Memory B cell (primary cell): ENCODE results near the gene SCMH1.
A peak's percentile ranks its signal among the peaks of the same experiment; 100 is the strongest.
"Not testable (repeated sequence)": the region's sequence is repeated elsewhere in the genome, so short reads cannot be mapped to it uniquely, and the experiment has no call there.

Experiments used
- ATAC-seq: fragments of 150-1000 bp; cut with Tn5 transposase; 2 replicates; pipeline ENCODE4 v1.10.0; 2021; ENCODE audit warnings: low read depth, mild to moderate bottlenecking, moderate library complexity
- DNase-seq, 2 donors: peaks; one replicate each; pipeline ENCODE4 v3.0.0; 2022; ENCODE audit warnings: low spot score in 2 of 2
- H3K27ac Mint-ChIP-seq: one replicate; pipeline ENCODE4 v1.8.0; 2022; ENCODE audit warnings: mild to moderate bottlenecking, moderate library complexity, mixed read lengths
- H3K27me3 Mint-ChIP-seq: one replicate; pipeline ENCODE4 v1.8.0; 2022; ENCODE audit warnings: mixed read lengths
- H3K36me3 Mint-ChIP-seq: one replicate; pipeline ENCODE4 v1.8.0; 2022; ENCODE audit warnings: mild to moderate bottlenecking, mixed read lengths
- H3K4me1 Mint-ChIP-seq: one replicate; pipeline ENCODE4 v1.8.0; 2022; ENCODE audit warnings: mixed read lengths
- H3K4me3 Mint-ChIP-seq: one replicate; pipeline ENCODE4 v1.8.0; 2022; ENCODE audit warnings: mild to moderate bottlenecking, moderate library complexity, mixed read lengths
- H3K9me3 Mint-ChIP-seq: one replicate; pipeline ENCODE4 v1.8.0; 2022; ENCODE audit warnings: mixed read lengths

Gene SCMH1

GRCh38 chr1:41240781-41241353, 1.2 kb downstream of the SCMH1 start:
- no peaks in the 10 kb centered on the region for H3K36me3 Mint-ChIP-seq
- H3K4me3 Mint-ChIP-seq = peak overlapping the region; percentile 88
- ATAC-seq (peak; percentile 32), DNase-seq (no peak)
- no peaks in the 10 kb centered on the region for H3K9me3 Mint-ChIP-seq
- H3K4me1 Mint-ChIP-seq = peaks cover 4% of the 10 kb centered on the region
- no peaks in the 10 kb centered on the region for H3K27me3 Mint-ChIP-seq
- H3K27ac Mint-ChIP-seq = peak overlapping the region; percentile 94

DNA sequence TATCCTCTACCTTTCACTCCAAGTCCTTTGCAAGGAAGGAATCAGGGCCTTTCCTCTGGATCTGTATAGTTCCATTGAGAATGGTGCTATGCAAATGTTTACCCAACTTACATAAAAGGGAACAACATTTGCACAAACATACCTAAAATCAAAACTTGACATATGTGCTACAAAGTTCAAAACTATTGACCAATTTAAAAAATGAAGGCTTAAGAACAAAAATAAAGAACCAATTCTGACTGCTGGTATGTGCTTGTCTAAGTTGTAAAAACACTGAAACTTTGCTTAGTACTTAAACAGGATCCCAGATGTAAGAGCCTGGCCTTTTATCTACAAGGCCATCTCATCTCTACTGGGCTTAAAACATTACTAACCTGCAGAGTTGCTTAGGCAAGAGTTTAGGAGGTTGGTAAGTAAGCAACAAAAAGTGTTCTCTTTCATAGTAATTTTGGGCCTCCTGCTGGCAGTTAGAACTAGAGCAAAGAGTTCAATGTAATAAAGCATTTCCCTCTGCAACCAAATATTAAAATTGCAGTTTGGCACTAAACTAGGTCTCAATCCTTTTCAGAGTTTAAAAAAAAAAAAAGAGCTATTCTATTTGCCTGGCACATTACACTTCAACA, 2.0 kb downstream of the SCMH1 start:
- DNase-seq (no peak), ATAC-seq (peak; percentile 16)
- Mint-ChIP-seq H3K4me1 (peaks cover 4% of the 10 kb centered on the region), H3K9me3 (no peaks in the 10 kb centered on the region), H3K27ac (no peak overlapping the region), H3K4me3 (no peak overlapping the region), H3K27me3 (no peaks in the 10 kb centered on the region), H3K36me3 (no peaks in the 10 kb centered on the region)

DNA sequence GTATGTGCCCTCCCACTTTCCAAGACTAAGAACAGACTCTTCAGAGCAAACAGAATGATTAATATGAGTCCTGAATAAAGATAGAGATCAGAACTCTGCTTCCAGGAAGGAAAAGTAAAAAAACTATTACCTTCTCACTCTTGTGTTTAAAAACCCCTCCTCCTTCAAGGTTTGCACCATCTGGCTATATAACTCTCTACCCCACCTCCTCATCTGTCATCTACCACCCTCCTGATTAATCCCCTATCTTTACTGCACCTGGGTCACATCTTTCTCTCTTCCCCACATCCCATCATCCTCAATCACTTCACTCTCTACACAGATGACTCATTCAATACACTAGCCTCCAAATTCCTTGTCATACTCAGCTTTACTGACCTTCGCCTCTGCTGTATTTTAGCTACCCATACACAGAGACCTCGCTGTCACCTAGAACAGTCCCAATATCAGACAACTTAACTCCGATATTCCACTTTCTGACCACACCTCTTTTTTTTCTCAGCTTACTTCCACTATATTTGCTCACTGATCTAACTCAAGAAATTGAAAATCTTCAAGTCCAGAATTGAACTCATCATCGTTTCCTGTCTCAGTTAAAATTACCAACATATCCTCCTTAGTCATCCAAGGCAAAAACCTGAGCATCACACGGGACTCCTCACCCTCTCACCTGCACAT, 3.7 kb downstream of the SCMH1 start:
- no peak for DNase-seq
- H3K9me3 Mint-ChIP-seq = no peaks in the 10 kb centered on the region
- no peak for ATAC-seq
- no peak overlapping the region for H3K4me3 Mint-ChIP-seq
- peaks cover 4% of the 10 kb centered on the region for H3K4me1 Mint-ChIP-seq
- H3K27ac Mint-ChIP-seq = no peak overlapping the region
- no peaks in the 10 kb centered on the region for H3K36me3 Mint-ChIP-seq
- no peaks in the 10 kb centered on the region for H3K27me3 Mint-ChIP-seq

GRCh38 chr1:41236781-41237180, 5.3 kb downstream of the SCMH1 start:
- ATAC-seq = no peak
- no peak for DNase-seq
- H3K9me3 Mint-ChIP-seq = no peaks in the 10 kb centered on the region
- H3K4me3 Mint-ChIP-seq = no peak overlapping the region
- H3K4me1 Mint-ChIP-seq = peaks cover 4% of the 10 kb centered on the region
- H3K27ac Mint-ChIP-seq = no peak overlapping the region
- H3K36me3 Mint-ChIP-seq = no peaks in the 10 kb centered on the region
- no peaks in the 10 kb centered on the region for H3K27me3 Mint-ChIP-seq

DNA sequence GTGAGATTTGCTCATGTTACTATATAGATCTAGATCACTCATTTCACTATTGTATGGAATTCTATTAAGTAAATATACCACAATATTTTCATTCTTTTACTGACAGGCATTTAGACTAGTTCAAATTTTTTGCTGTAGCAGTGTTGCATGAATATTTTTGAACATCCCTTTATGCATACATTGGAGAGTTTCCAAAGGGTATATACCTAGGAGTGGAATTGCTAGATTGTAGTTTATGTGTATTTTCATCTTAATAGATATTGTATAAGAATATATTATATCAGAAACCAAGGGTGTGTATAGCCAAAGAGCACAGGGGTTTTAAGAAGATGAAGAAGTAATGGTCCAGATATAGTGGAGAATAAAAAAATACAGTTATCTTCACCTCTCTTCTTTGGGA, 6.2 kb downstream of the SCMH1 start:
- peaks cover 3% of the 10 kb centered on the region for H3K4me1 Mint-ChIP-seq
- H3K4me3 Mint-ChIP-seq = no peak overlapping the region
- ATAC-seq (no peak), DNase-seq (no peak)
- H3K36me3 Mint-ChIP-seq = no peaks in the 10 kb centered on the region
- no peak overlapping the region for H3K27ac Mint-ChIP-seq
- no peaks in the 10 kb centered on the region for H3K27me3 Mint-ChIP-seq
- no peaks in the 10 kb centered on the region for H3K9me3 Mint-ChIP-seq

- Mint-ChIP-seq H3K4me1 (peaks cover 5% of the 10 kb centered on the region), H3K9me3 (no peaks in the 10 kb centered on the region), H3K27me3 (no peaks in the 10 kb centered on the region), H3K4me3 (no peak overlapping the region), H3K27ac (no peak overlapping the region), H3K36me3 (peaks cover 5% of the 10 kb centered on the region)
- DNase-seq = no peak
- ATAC-seq = no peak
Observed at GRCh38 chr1:41233708-41234107, 8.4 kb downstream of the SCMH1 start.

- no peak for DNase-seq
- Mint-ChIP-seq H3K36me3 (peaks cover 13% of the 10 kb centered on the region), H3K4me1 (peaks cover 10% of the 10 kb centered on the region), H3K4me3 (no peak overlapping the region), H3K27ac (no peak overlapping the region), H3K27me3 (no peaks in the 10 kb centered on the region), H3K9me3 (no peaks in the 10 kb centered on the region)
- ATAC-seq = no peak
Observed at GRCh38 chr1:41232305-41232704, 9.8 kb downstream of the SCMH1 start.

- ATAC-seq (no peak), DNase-seq (no peak)
- Mint-ChIP-seq H3K4me1 (peaks cover 11% of the 10 kb centered on the region), H3K4me3 (no peak overlapping the region), H3K27ac (no peak overlapping the region), H3K9me3 (no peaks in the 10 kb centered on the region), H3K36me3 (peaks cover 13% of the 10 kb centered on the region), H3K27me3 (no peaks in the 10 kb centered on the region)
Observed at GRCh38 chr1:41230656-41231055, 11.4 kb downstream of the SCMH1 start.

DNA sequence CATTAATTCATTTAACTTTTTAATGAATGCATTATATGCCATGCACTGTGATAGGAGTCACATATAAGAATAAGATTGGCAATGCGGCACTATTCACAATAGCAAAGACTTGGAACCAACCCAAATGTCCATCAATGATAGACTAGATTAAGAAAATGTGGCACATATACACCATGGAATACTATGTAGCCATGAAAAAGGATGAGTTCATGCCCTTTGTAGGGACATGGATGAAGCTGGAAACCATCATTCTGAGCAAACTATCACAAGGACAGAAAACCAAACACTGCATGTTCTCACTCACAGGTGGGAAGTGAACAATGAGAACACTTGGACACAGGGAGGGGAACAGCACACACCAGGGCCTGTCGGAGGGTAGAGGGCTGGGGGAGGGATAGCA, 12.9 kb downstream of the SCMH1 start:
- H3K27me3 Mint-ChIP-seq, ATAC-seq, H3K27ac Mint-ChIP-seq, H3K4me3 Mint-ChIP-seq, H3K9me3 Mint-ChIP-seq, DNase-seq: not testable (repeated sequence)
- peaks cover 16% of the 10 kb centered on the region for H3K36me3 Mint-ChIP-seq
- peaks cover 11% of the 10 kb centered on the region for H3K4me1 Mint-ChIP-seq

GRCh38 chr1:41226815-41227434, 15.2 kb downstream of the SCMH1 start:
- no peaks in the 10 kb centered on the region for H3K9me3 Mint-ChIP-seq
- peaks cover 20% of the 10 kb centered on the region for H3K4me1 Mint-ChIP-seq
- peaks cover 21% of the 10 kb centered on the region for H3K36me3 Mint-ChIP-seq
- no peak for DNase-seq
- no peak for ATAC-seq
- H3K27ac Mint-ChIP-seq = no peak overlapping the region
- H3K4me3 Mint-ChIP-seq = no peak overlapping the region
- H3K27me3 Mint-ChIP-seq = no peaks in the 10 kb centered on the region

DNA sequence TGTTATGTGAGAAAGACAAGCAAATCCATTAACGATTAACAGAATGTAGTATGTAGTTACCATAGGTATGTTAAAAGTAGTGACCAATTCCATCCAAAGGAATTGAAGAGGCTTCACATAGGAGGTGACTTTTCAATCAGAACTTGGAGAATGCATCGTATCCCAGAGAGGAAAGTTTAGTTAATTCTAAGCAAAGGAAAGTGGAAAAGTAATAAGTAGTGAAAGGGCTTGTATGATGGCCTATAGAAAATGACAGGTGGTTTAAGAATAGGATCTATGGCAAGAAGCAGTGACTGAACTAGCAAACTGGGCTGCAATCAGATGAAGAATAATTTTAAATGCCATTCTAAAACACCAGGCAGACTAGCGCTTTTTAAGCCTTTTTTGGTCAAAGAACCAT, 16.6 kb downstream of the SCMH1 start:
- no peak overlapping the region for H3K27ac Mint-ChIP-seq
- ATAC-seq = no peak
- H3K4me3 Mint-ChIP-seq = no peak overlapping the region
- peaks cover 2% of the 10 kb centered on the region for H3K9me3 Mint-ChIP-seq
- no peaks in the 10 kb centered on the region for H3K27me3 Mint-ChIP-seq
- no peak for DNase-seq
- H3K4me1 Mint-ChIP-seq = peaks cover 21% of the 10 kb centered on the region
- H3K36me3 Mint-ChIP-seq = peaks cover 27% of the 10 kb centered on the region

GRCh38 chr1:41222496-41222895, 19.6 kb downstream of the SCMH1 start:
- Mint-ChIP-seq H3K4me3 (no peak overlapping the region), H3K4me1 (peaks cover 13% of the 10 kb centered on the region), H3K27ac (no peak overlapping the region), H3K27me3 (no peaks in the 10 kb centered on the region), H3K36me3 (peaks cover 31% of the 10 kb centered on the region), H3K9me3 (peaks cover 6% of the 10 kb centered on the region)
- ATAC-seq = no peak
- DNase-seq = no peak

- no peak for DNase-seq
- H3K27me3 Mint-ChIP-seq = no peaks in the 10 kb centered on the region
- no peak for ATAC-seq
- peaks cover 11% of the 10 kb centered on the region for H3K4me1 Mint-ChIP-seq
- peaks cover 9% of the 10 kb centered on the region for H3K9me3 Mint-ChIP-seq
- H3K27ac Mint-ChIP-seq = no peak overlapping the region
- peaks cover 33% of the 10 kb centered on the region for H3K36me3 Mint-ChIP-seq
- H3K4me3 Mint-ChIP-seq = no peak overlapping the region
Observed at GRCh38 chr1:41221995-41222394, 20.1 kb downstream of the SCMH1 start.

- no peaks in the 10 kb centered on the region for H3K27me3 Mint-ChIP-seq
- H3K9me3 Mint-ChIP-seq = peaks cover 14% of the 10 kb centered on the region
- peaks cover 19% of the 10 kb centered on the region for H3K4me1 Mint-ChIP-seq
- no peak for DNase-seq
- no peak overlapping the region for H3K27ac Mint-ChIP-seq
- H3K36me3 Mint-ChIP-seq = peaks cover 34% of the 10 kb centered on the region
- no peak for ATAC-seq
- H3K4me3 Mint-ChIP-seq = no peak overlapping the region
Observed at GRCh38 chr1:41218152-41218551, 24.0 kb downstream of the SCMH1 start.
